Parathyroid adenoma (tissue), 2 donors: ENCODE data around the gene KRAS.
A peak's percentile ranks its signal among the peaks of the same experiment; 100 is the strongest.

Experiments used
- H2AFZ ChIP-seq: fragments of 300-600 bp; sonication (generic); one replicate; pipeline ENCODE4 v1.7.0; 2017; ENCODE audit warnings: antibody characterized with exemption, mild to moderate bottlenecking
- H3K27ac ChIP-seq: fragments of 300-600 bp; sonication (generic); one replicate; pipeline ENCODE4 v1.7.0; 2017
- H3K27me3 ChIP-seq: fragments of 300-600 bp; sonication (generic); one replicate; pipeline ENCODE4 v1.7.0; 2017; ENCODE audit warnings: low read length; ENCODE audit not compliant: control insufficient read depth, insufficient read depth
- H3K36me3 ChIP-seq: fragments of 300-600 bp; sonication (generic); one replicate; pipeline ENCODE4 v1.7.0; 2017; ENCODE audit warnings: low read length; ENCODE audit not compliant: control insufficient read depth, insufficient read depth
- H3K4me1 ChIP-seq: fragments of 300-600 bp; sonication (generic); one replicate; pipeline ENCODE4 v1.7.0; 2017; ENCODE audit warnings: control low read depth
- H3K4me2 ChIP-seq: fragments of 300-600 bp; sonication (generic); one replicate; pipeline ENCODE4 v1.7.0; 2017; ENCODE audit warnings: low read length
- H3K4me3 ChIP-seq: fragments of 300-600 bp; sonication (generic); one replicate; pipeline ENCODE4 v1.7.0; 2017; ENCODE audit warnings: low read depth, low read length
- H3K79me2 ChIP-seq: fragments of 300-600 bp; sonication (generic); one replicate; pipeline ENCODE4 v1.7.0; 2017; ENCODE audit warnings: control low read depth
- H3K9ac ChIP-seq: fragments of 300-600 bp; sonication (generic); one replicate; pipeline ENCODE4 v1.7.0; 2017; ENCODE audit warnings: mild to moderate bottlenecking
- H3K9me3 ChIP-seq: fragments of 300-600 bp; sonication (generic); one replicate; pipeline ENCODE4 v1.7.0; 2017; ENCODE audit warnings: low read length; ENCODE audit not compliant: control insufficient read depth
- CTCF ChIP-seq: fragments of 300-600 bp; sonication (generic); IDR thresholded peaks from one replicate; pipeline ENCODE4 v1.7.0; 2017; ENCODE audit warnings: antibody characterized with exemption, mild to moderate bottlenecking
- donor health status: primary hyperparathyroidism.

KRAS gene

GRCh38 chr12:25253371-25254068, 2.8 kb upstream of the KRAS start:
- Histone ChIP-seq H3K4me2 (no peak overlapping the region), H2AFZ (no peak overlapping the region), H3K9ac (no peak overlapping the region), H3K27ac (no peak overlapping the region), H3K4me1 (peaks cover 8% of the 10 kb centered on the region), H3K36me3 (no peaks in the 10 kb centered on the region), H3K4me3 (no peak overlapping the region), H3K27me3 (no peaks in the 10 kb centered on the region), H3K79me2 (peaks cover 8% of the 10 kb centered on the region), H3K9me3 (no peaks in the 10 kb centered on the region)
- TF ChIP-seq CTCF, result no peak

GRCh38 chr12:25252946-25253345, 2.2 kb upstream of the KRAS start:
- no peak for TF ChIP-seq CTCF
- H3K4me1 ChIP-seq, result peaks cover 8% of the 10 kb centered on the region
- H3K4me2 ChIP-seq, result no peak overlapping the region
- H3K79me2 ChIP-seq, result peaks cover 11% of the 10 kb centered on the region
- no peak overlapping the region for H2AFZ ChIP-seq
- no peak overlapping the region for H3K27ac ChIP-seq
- H3K27me3 ChIP-seq, result no peaks in the 10 kb centered on the region
- no peaks in the 10 kb centered on the region for H3K36me3 ChIP-seq
- H3K9me3 ChIP-seq, result no peaks in the 10 kb centered on the region
- H3K9ac ChIP-seq, result no peak overlapping the region
- no peak overlapping the region for H3K4me3 ChIP-seq

DNA sequence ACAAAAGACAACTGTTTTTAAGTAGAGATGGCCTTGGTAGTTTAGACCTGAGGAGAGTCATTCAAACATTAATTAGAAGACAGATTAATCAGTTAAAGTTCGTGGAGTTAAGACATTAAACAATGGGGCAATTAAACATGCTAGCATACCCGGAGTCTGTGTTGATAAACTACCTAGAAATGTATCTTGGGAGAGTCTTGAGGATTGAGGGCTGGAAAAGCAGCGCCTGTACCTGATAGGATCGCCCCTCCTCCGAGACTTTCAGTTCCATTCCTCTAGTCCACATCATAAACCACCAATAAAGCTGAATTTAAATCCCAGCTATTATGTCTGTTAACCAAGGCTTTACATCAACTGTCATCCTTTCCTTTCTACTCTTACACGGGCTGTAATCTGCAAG, 1.0 kb upstream of the KRAS start:
- Histone ChIP-seq H3K4me1 (peaks cover 8% of the 10 kb centered on the region), H3K9me3 (no peaks in the 10 kb centered on the region), H3K36me3 (no peaks in the 10 kb centered on the region), H3K27me3 (no peaks in the 10 kb centered on the region), H3K79me2 (peaks cover 11% of the 10 kb centered on the region), H2AFZ (peak overlapping the region; percentile 91), H3K27ac (peak overlapping the region; percentile 78), H3K4me3 (peak overlapping the region; percentile 53), H3K9ac (peak overlapping the region; percentile 3), H3K4me2 (peak overlapping the region; percentile 79)
- no peak for TF ChIP-seq CTCF

- Histone ChIP-seq H3K79me2 (peaks cover 11% of the 10 kb centered on the region), H2AFZ (peak overlapping the region; percentile 88), H3K4me1 (peaks cover 12% of the 10 kb centered on the region), H3K27me3 (no peaks in the 10 kb centered on the region), H3K9ac (peak overlapping the region; percentile 8), H3K4me3 (peak overlapping the region; percentile 53), H3K4me2 (peak overlapping the region; percentile 62), H3K27ac (peak overlapping the region; percentile 78), H3K9me3 (no peaks in the 10 kb centered on the region), H3K36me3 (no peaks in the 10 kb centered on the region)
- TF ChIP-seq CTCF, result no peak
Measured at GRCh38 chr12:25249931-25250738, 594 bp downstream of the KRAS start.
